ENCODE measurements around the gene SLC8B1. TPM values are rescaled to one million over a fixed set of nuclear protein-coding genes. Genes with fewer than 3 reads are reported as not detected.

The SLC8B1 gene
- total and polyA plus RNA-seq, 9 of the 15 experiments (the other 6 are each of a cell fraction or from before 2014, with no cell fraction given), result 0.86 to 34.1 (median 18.5) TPM

DNA sequence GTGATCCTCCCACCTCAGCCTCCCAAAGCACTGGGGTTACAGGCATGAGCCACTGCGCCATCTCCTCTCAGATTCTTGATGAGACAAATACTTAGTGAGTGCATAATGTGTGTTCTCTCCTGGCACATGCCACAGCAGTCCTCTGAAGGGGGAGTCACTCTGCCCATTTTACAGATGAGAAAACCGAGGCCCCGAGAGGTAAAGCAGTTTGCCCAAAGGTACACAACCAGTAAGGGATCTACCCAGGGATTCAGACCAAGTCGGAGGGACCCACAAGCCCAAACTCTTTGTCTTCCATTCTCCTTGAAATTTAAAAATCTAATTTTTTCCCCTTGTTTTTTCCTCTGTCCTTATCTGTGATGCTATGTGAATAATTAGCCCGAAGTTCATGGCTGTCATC is 29.8 kb upstream of the SLC8B1 start (continued):
- TF ChIP-seq ZNF707 (CRISPR knock-in tag; conservative IDR thresholded peaks at IDR 0.05) (no peak), MTF1 (CRISPR knock-in tag; IDR thresholded peaks at IDR 0.05; ENCODE audit: borderline replicate concordance) (no peak), NKRF (IDR thresholded peaks at IDR 0.05; ENCODE audit: borderline replicate concordance) (no peak), CEBPG (CRISPR knock-in tag; IDR thresholded peaks at IDR 0.05) (no peak), CEBPG (tag; conservative IDR thresholded peaks at IDR 0.05 in 1 of 2, IDR thresholded peaks at IDR 0.05 in 1 of 2) (no peak), RCOR1 (IDR thresholded peaks at IDR 0.05; ENCODE audit: borderline replicate concordance in 1 of 2, low read depth in 2 of 2, low read length in 2 of 2) (peak in 1 of 2 experiments; percentile 45; a peak in 1 of 4 replicates), CREB1 (IDR thresholded peaks at IDR 0.05) (no peak), CREB1 (CRISPR knock-in tag; IDR thresholded peaks at IDR 0.05) (no peak), JUN (IDR thresholded peaks at IDR 0.05; ENCODE audit: borderline replicate concordance, low read depth, low read length) (no peak), JUN (CRISPR knock-in tag; IDR thresholded peaks at IDR 0.05; ENCODE audit: borderline replicate concordance) (no peak), ZBTB2 (IDR thresholded peaks at IDR 0.05) (no peak), RBM25 (IDR thresholded peaks at IDR 0.05; ENCODE audit: low read depth, low read length, severe bottlenecking) (peak; percentile 93), CHD4 (IDR thresholded peaks at IDR 0.05; ENCODE audit: insufficient read depth, insufficient replicate concordance, low read depth, low read length, poor library complexity, severe bottlenecking) (peak; percentile 52), STAT5A (IDR thresholded peaks at IDR 0.05; ENCODE audit: borderline replicate concordance, low read length) (no peak), KDM1A (IDR thresholded peaks at IDR 0.05) (peak in 1 of 2 experiments; percentile 73; a peak in 2 of 4 replicates), BRF1 (IDR thresholded peaks at IDR 0.05; ENCODE audit: borderline replicate concordance, extremely low read depth, insufficient read length) (no peak), BCOR (IDR thresholded peaks at IDR 0.05) (peak; percentile 88), WHSC1 (IDR thresholded peaks at IDR 0.05; ENCODE audit: low read length) (no peak), ETS1 (conservative IDR thresholded peaks at IDR 0.05; ENCODE audit: control insufficient read depth, low read depth, low read length) (no peak), HNRNPK (IDR thresholded peaks at IDR 0.05; ENCODE audit: low read depth, low read length, poor library complexity, severe bottlenecking) (no peak)
- TF ChIP-seq, protein P1, sequence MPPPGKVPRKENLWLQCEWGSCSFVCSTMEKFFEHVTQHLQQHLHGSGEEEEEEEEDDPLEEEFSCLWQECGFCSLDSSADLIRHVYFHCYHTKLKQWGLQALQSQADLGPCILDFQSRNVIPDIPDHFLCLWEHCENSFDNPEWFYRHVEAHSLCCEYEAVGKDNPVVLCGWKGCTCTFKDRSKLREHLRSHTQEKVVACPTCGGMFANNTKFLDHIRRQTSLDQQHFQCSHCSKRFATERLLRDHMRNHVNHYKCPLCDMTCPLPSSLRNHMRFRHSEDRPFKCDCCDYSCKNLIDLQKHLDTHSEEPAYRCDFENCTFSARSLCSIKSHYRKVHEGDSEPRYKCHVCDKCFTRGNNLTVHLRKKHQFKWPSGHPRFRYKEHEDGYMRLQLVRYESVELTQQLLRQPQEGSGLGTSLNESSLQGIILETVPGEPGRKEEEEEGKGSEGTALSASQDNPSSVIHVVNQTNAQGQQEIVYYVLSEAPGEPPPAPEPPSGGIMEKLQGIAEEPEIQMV (tag; conservative IDR thresholded peaks at IDR 0.05; ENCODE audit: low read depth), result no peak

Data from K562 (cell line).